HG03066 (cell line): ENCODE results near the gene PPP1CC.
"Not testable (repeated sequence)": the region's sequence is repeated elsewhere in the genome, so short reads cannot be mapped to it uniquely, and the experiment has no call there.

Source experiments
- ATAC-seq: cut with Tn5 transposase; IDR thresholded peaks from one replicate; pipeline ENCODE4 v1.9.1; 2021; ENCODE audit warnings: low read depth; ENCODE audit not compliant: unreplicated experiment

The PPP1CC gene

GRCh38 chr12:110726708-110727369, 15.9 kb downstream of the PPP1CC start:
- no peak for ATAC-seq

- no peak for ATAC-seq
Measured at GRCh38 chr12:110726028-110726427, 16.7 kb downstream of the PPP1CC start.

DNA sequence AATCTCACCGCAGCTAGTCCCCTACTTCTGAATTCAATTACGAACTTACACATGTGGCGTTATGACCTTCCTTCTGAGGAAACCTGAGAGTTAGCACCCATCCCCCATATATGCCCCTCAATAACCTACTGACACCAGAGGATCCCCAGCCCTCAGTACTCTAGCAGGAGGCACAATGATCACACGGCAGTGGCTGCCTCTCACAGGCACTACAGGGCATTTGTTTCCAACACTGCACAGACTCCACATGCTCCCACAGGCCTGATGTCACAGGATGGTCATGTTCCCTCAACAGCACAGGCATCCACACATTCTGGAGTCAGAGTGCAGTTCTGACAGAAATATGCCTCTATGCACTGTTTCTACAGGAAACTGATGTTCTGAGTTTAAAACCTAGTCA, 17.4 kb downstream of the PPP1CC start:
- no peak for ATAC-seq

DNA sequence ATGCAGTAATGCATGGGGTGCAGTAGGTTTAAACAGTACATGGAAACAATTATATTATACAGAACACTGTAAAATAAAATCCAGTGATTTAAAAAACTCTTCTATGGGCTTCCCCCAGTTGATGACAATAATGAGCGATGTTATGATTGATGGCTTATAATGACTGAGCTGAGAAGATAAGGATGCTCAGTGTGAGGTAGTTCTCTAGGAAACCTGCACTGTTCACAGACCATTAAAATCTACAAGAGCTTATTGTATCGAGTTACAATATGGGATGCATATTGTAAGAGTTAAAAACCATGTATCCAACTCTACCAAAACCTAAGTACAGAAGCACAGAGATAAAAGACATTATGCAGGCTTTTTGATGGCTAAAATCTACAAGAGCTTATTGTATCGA, 19.8 kb downstream of the PPP1CC start:
- ATAC-seq, result not testable (repeated sequence)

DNA sequence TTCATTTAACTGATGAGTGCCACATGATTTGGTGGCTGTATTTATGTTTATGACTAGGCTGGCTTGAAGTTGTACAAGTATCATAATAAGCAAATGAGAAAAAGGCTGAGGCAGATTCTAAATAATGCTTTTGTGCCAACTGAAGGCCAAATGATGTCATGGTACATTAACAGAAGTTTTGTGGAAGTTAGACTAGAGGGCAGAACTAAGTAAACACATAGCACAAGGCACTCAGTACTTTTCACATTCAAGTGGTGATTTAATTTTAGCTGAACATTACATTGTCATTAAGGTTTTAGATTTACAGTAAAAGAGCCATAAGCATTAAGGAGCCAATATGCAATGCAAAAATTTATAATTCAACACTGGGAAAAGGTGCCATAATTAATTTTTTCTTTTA, 21.1 kb downstream of the PPP1CC start:
- ATAC-seq, result no peak

DNA sequence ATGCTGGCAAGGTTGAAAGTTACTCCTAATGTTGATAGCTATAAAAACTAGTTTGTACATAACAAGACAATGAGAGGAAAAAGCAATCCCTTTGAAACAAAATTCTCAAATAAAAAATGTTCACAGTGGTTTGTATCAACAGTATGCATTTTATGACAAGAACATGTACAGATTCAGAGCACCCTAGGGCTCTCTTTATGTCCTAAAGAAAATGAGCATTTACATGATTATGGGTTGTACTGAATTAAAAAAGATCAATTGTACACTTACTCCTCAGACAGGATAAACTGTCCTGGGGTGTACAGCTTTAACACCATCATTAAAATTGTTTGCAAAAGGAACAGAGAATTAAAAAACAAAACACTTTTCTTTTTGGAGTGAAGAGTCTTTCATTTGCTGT, 22.2 kb downstream of the PPP1CC start:
- no peak for ATAC-seq

DNA sequence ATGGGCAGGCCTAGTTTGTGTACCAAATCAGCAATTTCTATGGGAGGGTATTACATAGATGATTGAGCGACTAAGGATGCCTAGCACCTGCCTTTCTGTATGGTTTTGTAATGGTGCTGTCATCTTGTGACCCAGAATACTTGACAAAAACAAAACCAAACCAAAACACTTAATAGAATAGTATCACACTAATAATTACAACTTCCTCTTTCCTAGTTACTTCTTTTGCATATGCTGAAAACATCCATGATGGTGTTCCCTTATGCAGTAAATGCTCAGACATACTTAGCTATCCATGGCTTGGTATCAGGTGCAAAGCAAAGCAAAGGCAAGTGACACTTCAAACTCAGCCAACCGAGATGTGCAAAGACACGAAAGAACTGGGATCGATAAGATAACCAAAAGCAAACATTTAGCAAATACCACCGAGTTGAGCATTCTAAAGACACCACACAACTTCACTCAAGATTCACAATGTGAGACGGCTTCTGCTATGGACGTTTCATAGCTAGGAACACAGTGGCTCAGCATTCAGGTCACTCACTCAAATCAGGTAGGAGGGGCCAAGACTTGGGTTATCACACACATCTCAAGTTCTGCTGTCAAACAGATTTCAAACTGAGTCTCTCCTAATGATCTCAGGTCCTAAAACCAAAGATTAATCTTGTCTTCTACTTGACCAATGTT, 24.3 kb downstream of the PPP1CC start:
- ATAC-seq, result no peak

GRCh38 chr12:110717037-110717436, 25.7 kb downstream of the PPP1CC start:
- ATAC-seq, result no peak

GRCh38 chr12:110708917-110709316, 33.8 kb downstream of the PPP1CC start:
- no peak for ATAC-seq

GRCh38 chr12:110705309-110705708, 37.4 kb downstream of the PPP1CC start:
- ATAC-seq, result no peak

DNA sequence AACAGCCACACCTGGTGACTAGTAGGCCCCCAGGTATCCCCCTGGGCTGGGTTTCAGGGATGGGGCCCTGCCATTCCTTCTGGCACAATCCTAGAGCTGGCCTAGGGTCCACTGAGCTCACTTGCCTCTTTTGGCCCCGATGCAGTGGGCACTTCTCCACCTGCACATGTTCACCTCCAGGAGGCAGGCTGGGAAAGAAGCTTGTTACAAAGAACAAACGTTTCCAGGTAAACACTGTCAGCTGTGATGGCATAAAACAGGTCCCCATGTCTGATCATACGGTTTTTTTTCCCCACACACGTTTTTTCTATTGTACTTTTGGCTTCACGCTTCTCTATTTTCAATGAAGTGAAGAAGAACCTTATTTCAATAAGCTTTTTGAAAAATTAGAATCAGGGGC, 37.9 kb downstream of the PPP1CC start:
- no peak for ATAC-seq

DNA sequence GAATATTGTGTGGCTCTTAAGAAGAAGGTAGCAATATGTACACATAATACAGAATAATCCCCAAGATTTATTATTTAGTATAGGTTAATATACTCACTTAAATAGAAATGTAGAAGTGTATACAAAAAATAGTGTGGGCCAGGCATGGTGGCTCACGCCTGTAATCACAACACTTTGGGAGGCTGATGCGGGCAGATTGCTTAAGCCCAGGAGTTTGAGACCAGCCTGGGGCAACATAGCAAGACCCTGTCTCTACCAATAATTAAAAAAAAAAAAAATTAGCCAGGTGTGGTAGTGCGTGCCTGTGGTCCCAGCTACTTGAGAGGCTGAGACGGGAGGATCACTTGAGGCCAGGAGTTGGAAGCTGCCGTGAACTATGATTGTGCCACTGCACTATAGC, 38.5 kb downstream of the PPP1CC start:
- ATAC-seq, result no peak

DNA sequence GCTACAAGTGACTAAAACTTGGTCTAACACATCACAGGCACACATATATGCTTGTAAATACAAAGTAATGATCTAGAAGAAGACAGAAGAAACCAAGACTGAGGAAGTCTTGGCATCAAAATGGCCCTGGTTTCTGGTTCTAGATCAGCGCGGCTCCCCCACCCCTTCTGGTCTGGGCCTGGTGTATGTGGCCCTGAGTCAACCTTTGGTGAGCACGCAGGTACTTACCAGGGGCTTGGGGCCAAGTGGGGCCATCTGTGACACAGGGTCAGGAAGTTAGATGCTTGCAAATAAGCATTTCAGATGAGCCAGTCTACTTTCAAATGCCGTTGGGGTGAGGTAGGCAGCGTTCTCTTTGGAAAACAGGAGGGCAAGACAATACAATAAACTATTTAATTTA, 40.6 kb downstream of the PPP1CC start:
- no peak for ATAC-seq

DNA sequence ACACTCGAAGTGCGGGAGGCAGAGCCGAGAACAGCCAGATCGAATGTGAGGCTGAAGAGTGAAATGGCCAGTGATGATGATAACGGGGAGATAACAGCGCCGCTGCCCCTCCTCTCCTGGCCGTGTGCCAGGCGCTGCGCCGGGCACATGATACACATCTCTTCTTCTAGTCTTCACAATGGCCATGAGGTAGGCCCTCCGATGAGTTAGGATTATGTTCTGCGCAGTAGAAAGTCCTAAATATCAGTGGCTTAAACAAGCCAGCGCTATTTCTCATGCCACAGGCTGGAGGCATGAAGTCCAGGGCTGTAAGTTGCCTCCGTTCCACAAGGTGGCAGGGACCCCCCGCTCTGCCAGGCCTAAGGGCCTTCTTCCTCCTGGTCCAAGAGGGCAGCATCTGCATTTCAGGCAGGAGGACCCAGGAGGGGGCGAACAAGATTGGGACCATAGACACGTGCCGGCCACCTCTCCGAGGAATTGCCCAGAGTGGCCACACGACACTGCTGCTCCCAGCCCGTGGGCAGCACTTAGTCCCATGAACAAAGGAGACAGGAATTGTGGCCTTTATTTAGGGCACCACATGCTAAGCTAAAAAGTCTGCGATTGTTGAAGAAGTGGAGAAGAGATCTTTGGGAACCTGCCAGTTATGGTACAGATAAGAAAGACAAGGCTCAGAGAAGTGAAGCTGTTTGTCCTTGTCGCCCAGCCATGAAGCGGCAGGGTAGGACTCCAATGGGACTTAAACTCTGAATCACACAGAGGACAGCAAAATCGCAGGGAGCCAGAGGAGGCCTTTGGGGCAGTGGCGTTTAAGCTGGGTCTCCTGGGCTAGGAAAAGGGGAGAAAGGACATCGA, 42.9 kb downstream of the PPP1CC start:
- ATAC-seq, result no peak

- peak; percentile 87 for ATAC-seq
Measured at GRCh38 chr12:110698171-110698902, 44.4 kb downstream of the PPP1CC start.

- no peak for ATAC-seq
Measured at GRCh38 chr12:110697236-110697635, 45.5 kb downstream of the PPP1CC start.

- no peak for ATAC-seq
Measured at GRCh38 chr12:110696283-110696682, 46.4 kb downstream of the PPP1CC start.

DNA sequence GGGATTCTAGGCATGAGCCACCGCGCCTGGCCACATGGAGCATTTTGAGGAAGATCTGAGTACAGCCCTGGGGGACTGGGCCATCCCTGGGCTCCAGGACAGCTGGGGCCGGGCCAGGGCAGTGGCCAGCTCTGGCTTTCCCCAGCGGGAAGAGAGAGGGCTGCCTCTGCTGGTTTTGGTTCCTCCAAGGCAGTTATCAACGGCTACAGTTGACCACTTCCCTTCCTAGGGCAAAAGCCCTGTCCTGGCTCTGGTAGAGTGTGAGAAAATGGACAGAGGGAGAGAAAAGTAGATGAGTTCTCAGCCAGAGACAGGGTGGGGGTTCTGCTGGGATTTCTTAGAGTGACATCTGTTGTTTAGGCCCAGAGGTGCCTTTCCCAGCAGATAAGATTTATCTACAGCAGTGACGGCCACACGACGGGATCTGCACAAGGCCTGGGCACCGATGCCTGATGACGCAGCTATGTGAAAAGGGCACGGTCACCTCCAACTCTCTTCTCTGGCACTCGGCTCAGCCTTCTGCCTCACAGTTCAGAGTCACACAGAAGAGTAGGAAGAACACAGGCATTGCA, 48.3 kb downstream of the PPP1CC start:
- no peak for ATAC-seq

- no peak for ATAC-seq
Measured at GRCh38 chr12:110693731-110694130, 49.0 kb downstream of the PPP1CC start.

GRCh38 chr12:110690127-110690430, 52.6 kb downstream of the PPP1CC start:
- ATAC-seq, result no peak
